HCT116 (cell line): ENCODE measurements around the gene DACT3. TPM values are rescaled to one million over a fixed set of nuclear protein-coding genes. Genes with fewer than 3 reads are reported as not detected.

Experiments
- ATAC-seq: fragments of 200-7000 bp; cut with Tn5 transposase; 2 replicates; pipeline ENCODE4 v1.9.1; 2020; ENCODE audit warnings: mild to moderate bottlenecking, moderate library complexity
- BruUV-seq: library from RNA; stranded (reverse); fragments of 400-500 nt; replicated peaks from 2 replicates; lab custom pipeline; 2021; lab: Mats Ljungman, UMichigan
- CTCF ChIA-PET: fragments of 300-600 bp; sonication (Branson Sonifier 250); formaldehyde crosslinking; loops from one replicate; lab custom pipeline; 2021; ENCODE audit warnings: antibody characterized with exemption; lab: Charles Lee
- POLR2A ChIA-PET: fragments of 300-600, 350-600 bp; sonication (Branson Sonifier 250); formaldehyde crosslinking; loops from one replicate; lab custom pipeline; 2021; ENCODE audit warnings: antibody characterized with exemption; lab: Charles Lee
- RAD21 ChIA-PET, 2 experiments: fragments of 300-600 bp; sonication (Branson Sonifier 250); formaldehyde crosslinking; loops; one replicate each; lab custom pipeline; 2023; ENCODE audit warnings: low total read pairs in 2 of 2; ENCODE audit not compliant: uncharacterized antibody in 2 of 2, unreplicated experiment in 2 of 2, low non-redundant PET in 1 of 2; lab: Charles Lee
- DNase-seq: peaks from one replicate; pipeline ENCODE4 v3.0.0-alpha.2; 2010; ENCODE audit warnings: low read depth, low spot score
- H2AFZ ChIP-seq: fragments of 200-600 bp; shearing (Covaris generic), sonication (generic); 2 replicates; pipeline ENCODE4 v1.6.1; 2017; ENCODE audit warnings: low read depth, mixed run types, mixed read lengths, antibody characterized with exemption, low read length; ENCODE audit not compliant: poor library complexity, severe bottlenecking
- H3K27ac ChIP-seq: 2 replicates; pipeline ENCODE4 v1.5.1; 2012; ENCODE audit warnings: low read depth, low read length
- H3K27me3 ChIP-seq: fragments of 200-600 bp; sonication (generic); 2 replicates; pipeline ENCODE4 v1.6.1; 2016; ENCODE audit warnings: mixed run types, low read length, mixed read lengths; ENCODE audit not compliant: insufficient read depth
- H3K36me3 ChIP-seq, 2 experiments: fragments of 200-500 bp in 1 of 2; fragments of 200-600 bp in 1 of 2; sonication (Bioruptor generic) in 1 of 2; sonication (generic) in 1 of 2; 2 replicates each; pipeline versions ENCODE4 v1.5.1 to v1.6.1; 2014 to 2016; ENCODE audit warnings: low read length in 2 of 2, inconsistent platforms in 1 of 2, mixed read lengths in 1 of 2, mixed run types in 1 of 2; ENCODE audit not compliant: insufficient read depth in 2 of 2, control insufficient read depth in 1 of 2
- H3K4me1 ChIP-seq, 2 experiments: fragments of 200-600 bp in 1 of 2; sonication (generic) in 1 of 2; 2 replicates each; pipeline versions ENCODE4 v1.5.1 to v1.6.1; 2012 to 2017; ENCODE audit warnings: low read length in 2 of 2, inconsistent platforms in 1 of 2, mild to moderate bottlenecking in 1 of 2, mixed read lengths in 1 of 2, mixed run types in 1 of 2, moderate library complexity in 1 of 2; ENCODE audit not compliant: insufficient read depth in 2 of 2, control insufficient read depth in 1 of 2
- H3K4me2 ChIP-seq: fragments of 200-600 bp; sonication (generic); 2 replicates; pipeline ENCODE4 v1.6.1; 2017; ENCODE audit warnings: mixed run types, low read length, mixed read lengths
- H3K4me3 ChIP-seq, 2 experiments: fragments of 200-600 bp in 1 of 2; sonication (generic) in 1 of 2; replicated peaks in 1 of 2; 2 replicates each; pipeline ENCODE4 v1.5.1; 2011 to 2016; ENCODE audit warnings: low read length in 2 of 2, control low read depth in 1 of 2, low read depth in 1 of 2, mild to moderate bottlenecking in 1 of 2, mixed read lengths in 1 of 2, mixed run types in 1 of 2
- H3K79me2 ChIP-seq: fragments of 200-600 bp; sonication (generic); 2 replicates; pipeline ENCODE4 v1.6.1; 2017; ENCODE audit warnings: mild to moderate bottlenecking, mixed run types, low read length, moderate library complexity, mixed read lengths; ENCODE audit not compliant: insufficient read depth
- H3K9ac ChIP-seq: fragments of 200-600 bp; sonication (generic); 2 replicates; pipeline ENCODE4 v1.6.1; 2016; ENCODE audit warnings: low read length, mixed read lengths
- H3K9me2 ChIP-seq: fragments of 200-600 bp; sonication (generic), shearing (Covaris generic); 2 replicates; pipeline ENCODE4 v1.6.1; 2017; ENCODE audit warnings: mixed run types, mild to moderate bottlenecking, moderate library complexity; ENCODE audit not compliant: insufficient read depth
- H3K9me3 ChIP-seq, 2 experiments: fragments of 200-500 bp in 1 of 2; fragments of 200-600 bp in 1 of 2; sonication (Bioruptor generic) in 1 of 2; sonication (generic) in 1 of 2; 2 replicates each; pipeline ENCODE4 v1.6.1; 2014 to 2017; ENCODE audit warnings: low read length in 2 of 2, mixed read lengths in 2 of 2, inconsistent platforms in 1 of 2, low read depth in 1 of 2, mild to moderate bottlenecking in 1 of 2, mixed run types in 1 of 2, moderate library complexity in 1 of 2; ENCODE audit not compliant: control insufficient read depth in 1 of 2, insufficient read depth in 1 of 2
- H4K20me1 ChIP-seq: fragments of 200-600 bp; sonication (generic), shearing (Covaris generic); 2 replicates; pipeline ENCODE4 v1.6.1; 2017; ENCODE audit warnings: mixed run types, mild to moderate bottlenecking, moderate library complexity; ENCODE audit not compliant: insufficient read depth
- ATF3 ChIP-seq: IDR thresholded peaks from 2 replicates; pipeline ENCODE4 v1.6.1; 2012
- CBX3 ChIP-seq: IDR thresholded peaks from 2 replicates; pipeline ENCODE4 v1.6.1; 2012; ENCODE audit warnings: low read depth
- ELF1 ChIP-seq: IDR thresholded peaks from 2 replicates; pipeline ENCODE4 v1.6.1; 2012; ENCODE audit warnings: low read depth, borderline replicate concordance
- EZH2 ChIP-seq: fragments of 200-600 bp; sonication (generic); IDR thresholded peaks from 2 replicates; pipeline ENCODE4 v1.6.1; 2017; ENCODE audit warnings: antibody characterized with exemption, mixed run types
- EZH2phosphoT487 ChIP-seq: fragments of 200-600 bp; IDR thresholded peaks from 2 replicates; pipeline ENCODE4 v1.6.1; 2018; ENCODE audit warnings: antibody characterized with exemption, borderline replicate concordance
- FOSL1 ChIP-seq: IDR thresholded peaks from 2 replicates; pipeline ENCODE4 v1.6.1; 2012; ENCODE audit warnings: low read depth
- JUND ChIP-seq: IDR thresholded peaks from 2 replicates; pipeline ENCODE4 v1.6.1; 2012
- MAX ChIP-seq: IDR thresholded peaks from 2 replicates; pipeline ENCODE4 v1.6.1; 2012
- POLR2A ChIP-seq: IDR thresholded peaks from 2 replicates; pipeline ENCODE4 v1.7.0; 2011; ENCODE audit warnings: borderline replicate concordance; ENCODE audit not compliant: insufficient read depth, insufficient read length; ENCODE audit errors: extremely low read depth
- RAD21 ChIP-seq: IDR thresholded peaks from 2 replicates; pipeline ENCODE4 v1.6.1; 2012; ENCODE audit warnings: low read depth, mild to moderate bottlenecking
- SIN3A ChIP-seq: IDR thresholded peaks from 2 replicates; pipeline ENCODE4 v1.6.1; 2012; ENCODE audit warnings: low read depth
- SP1 ChIP-seq: IDR thresholded peaks from 2 replicates; pipeline ENCODE4 v1.6.1; 2012; ENCODE audit warnings: low read depth
- TCF7L2 ChIP-seq: IDR thresholded peaks from 2 replicates; pipeline ENCODE4 v1.7.0; 2011; ENCODE audit warnings: borderline replicate concordance, inconsistent platforms; ENCODE audit not compliant: insufficient read depth, insufficient read length; ENCODE audit errors: extremely low read depth
- YY1 ChIP-seq: IDR thresholded peaks from 2 replicates; pipeline ENCODE4 v1.6.1; 2011; ENCODE audit warnings: low read length, low read depth, moderate library complexity, mild to moderate bottlenecking; ENCODE audit not compliant: insufficient replicate concordance; ENCODE audit errors: extremely low read depth
- ZBTB33 ChIP-seq: IDR thresholded peaks from 2 replicates; pipeline ENCODE4 v1.6.1; 2011; ENCODE audit warnings: mild to moderate bottlenecking, low read length, moderate library complexity; ENCODE audit not compliant: insufficient replicate concordance; ENCODE audit errors: extremely low read depth
- intact Hi-C: fragments of 100-400 bp; cut with micrococcal nuclease; formaldehyde crosslinking; loops from 2 replicates; pipeline ENCODE4 v1.10.0; 2022
- total RNA-seq: library from RNA; stranded (reverse); gene quantifications from one replicate; pipeline ENCODE4 v1.2.1, GENCODE V29; 2021; ENCODE audit not compliant: unreplicated experiment
- TF ChIP-seq, protein P1 (sequence below), 3 experiments: fragments of 200-600 bp in 1 of 3; sonication (generic) in 1 of 3; IDR thresholded peaks in 2 of 3; conservative IDR thresholded peaks in 1 of 3; 2 replicates each; pipeline ENCODE4 v1.5.1; 2012 to 2017; ENCODE audit warnings: low read depth in 2 of 3, low read length in 2 of 3, antibody characterized with exemption in 1 of 3, borderline replicate concordance in 1 of 3, control low read depth in 1 of 3, mild to moderate bottlenecking in 1 of 3, mixed read lengths in 1 of 3, mixed run types in 1 of 3, moderate library complexity in 1 of 3; ENCODE audit not compliant: insufficient read depth in 1 of 3

Gene DACT3
- total RNA-seq, 1 experiment from 2014 or later, result 2.0 TPM

GRCh38 chr19:46685189-46685588, 24.2 kb upstream of the DACT3 start:
- H3K79me2 ChIP-seq, result no peaks in the 10 kb centered on the region
- RAD21 ChIA-PET, result no interaction called here
- TF ChIP-seq JUND, result no peak
- no peak for TF ChIP-seq YY1
- TF ChIP-seq EZH2, result no peak
- no peak for TF ChIP-seq FOSL1
- no peak for TF ChIP-seq ELF1
- TF ChIP-seq POLR2A, result no peak
- no peak for TF ChIP-seq RAD21
- TF ChIP-seq EZH2phosphoT487, result no peak
- TF ChIP-seq ATF3, result no peak
- no peak for TF ChIP-seq ZBTB33
- TF ChIP-seq SP1, result no peak
- TF ChIP-seq MAX, result no peak
- TF ChIP-seq CBX3, result no peak
- no peak for TF ChIP-seq TCF7L2
- no peak for TF ChIP-seq SIN3A
- TF ChIP-seq, protein P1, sequence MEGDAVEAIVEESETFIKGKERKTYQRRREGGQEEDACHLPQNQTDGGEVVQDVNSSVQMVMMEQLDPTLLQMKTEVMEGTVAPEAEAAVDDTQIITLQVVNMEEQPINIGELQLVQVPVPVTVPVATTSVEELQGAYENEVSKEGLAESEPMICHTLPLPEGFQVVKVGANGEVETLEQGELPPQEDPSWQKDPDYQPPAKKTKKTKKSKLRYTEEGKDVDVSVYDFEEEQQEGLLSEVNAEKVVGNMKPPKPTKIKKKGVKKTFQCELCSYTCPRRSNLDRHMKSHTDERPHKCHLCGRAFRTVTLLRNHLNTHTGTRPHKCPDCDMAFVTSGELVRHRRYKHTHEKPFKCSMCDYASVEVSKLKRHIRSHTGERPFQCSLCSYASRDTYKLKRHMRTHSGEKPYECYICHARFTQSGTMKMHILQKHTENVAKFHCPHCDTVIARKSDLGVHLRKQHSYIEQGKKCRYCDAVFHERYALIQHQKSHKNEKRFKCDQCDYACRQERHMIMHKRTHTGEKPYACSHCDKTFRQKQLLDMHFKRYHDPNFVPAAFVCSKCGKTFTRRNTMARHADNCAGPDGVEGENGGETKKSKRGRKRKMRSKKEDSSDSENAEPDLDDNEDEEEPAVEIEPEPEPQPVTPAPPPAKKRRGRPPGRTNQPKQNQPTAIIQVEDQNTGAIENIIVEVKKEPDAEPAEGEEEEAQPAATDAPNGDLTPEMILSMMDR (IDR thresholded peaks at IDR 0.05 in 2 of 3, conservative IDR thresholded peaks at IDR 0.05 in 1 of 3; ENCODE audit: borderline replicate concordance in 1 of 3, insufficient read depth in 1 of 3, low read depth in 2 of 3, low read length in 2 of 3), result no peak
- no peaks in the 10 kb centered on the region for H3K9me3 ChIP-seq
- H3K4me1 ChIP-seq, result no peaks in the 10 kb centered on the region
- no peaks in the 10 kb centered on the region for H3K9me2 ChIP-seq
- BruUV-seq, result no TSS peak
- intact Hi-C loops, result no loop called here
- H4K20me1 ChIP-seq, result no peaks in the 10 kb centered on the region
- H3K9ac ChIP-seq, result no peak overlapping the region
- no peak overlapping the region for H3K4me3 ChIP-seq
- no peak overlapping the region for H3K27ac ChIP-seq
- H3K27me3 ChIP-seq, result no peaks in the 10 kb centered on the region
- no peak overlapping the region for H2AFZ ChIP-seq
- DNase-seq (no peak), ATAC-seq (no peak)
- CTCF ChIA-PET, result no interaction called here
- peaks cover 19 to 43% of the 10 kb centered on the region in 2 experiments; a peak in 3 of 4 replicates for H3K36me3 ChIP-seq
- H3K4me2 ChIP-seq, result no peak overlapping the region
- POLR2A ChIA-PET, result no interaction called here
